Activated naive CD8-positive, alpha-beta T cell (primary cell): ENCODE results near the gene EEF1AKMT3.

Experiments used
- H3K27ac Mint-ChIP-seq: one replicate; pipeline ENCODE4 v1.8.0; 2021; ENCODE audit warnings: mixed read lengths
- H3K27me3 Mint-ChIP-seq: one replicate; pipeline ENCODE4 v1.8.0; 2021; ENCODE audit warnings: mixed read lengths
- H3K36me3 Mint-ChIP-seq: one replicate; pipeline ENCODE4 v1.8.0; 2021; ENCODE audit warnings: mixed read lengths
- H3K4me1 Mint-ChIP-seq: one replicate; pipeline ENCODE4 v1.8.0; 2021; ENCODE audit warnings: low read depth, mixed read lengths
- H3K4me3 Mint-ChIP-seq: one replicate; pipeline ENCODE4 v1.8.0; 2021; ENCODE audit warnings: mild to moderate bottlenecking, mixed read lengths
- H3K9me3 Mint-ChIP-seq: one replicate; pipeline ENCODE4 v1.8.0; 2021; ENCODE audit warnings: low read depth, mixed read lengths

EEF1AKMT3 gene

GRCh38 chr12:57740656-57741412 lies 31.6 kb upstream of the EEF1AKMT3 start:
- H3K27me3 Mint-ChIP-seq = no peaks in the 10 kb centered on the region

GRCh38 chr12:57741413-57741789 lies 31.0 kb upstream of the EEF1AKMT3 start:
- Mint-ChIP-seq H3K36me3 (no peaks in the 10 kb centered on the region), H3K27me3 (no peaks in the 10 kb centered on the region), H3K4me1 (peaks cover 65% of the 10 kb centered on the region), H3K9me3 (no peaks in the 10 kb centered on the region), H3K27ac (peak overlapping the region; percentile 83), H3K4me3 (peak overlapping the region; percentile 90)

More at GRCh38 chr12:57740656-57741412, 31.6 kb upstream of the EEF1AKMT3 start:
- peak overlapping the region; percentile 90 for H3K4me3 Mint-ChIP-seq
- H3K9me3 Mint-ChIP-seq = no peaks in the 10 kb centered on the region
- peaks cover 61% of the 10 kb centered on the region for H3K4me1 Mint-ChIP-seq
- peak overlapping the region; percentile 83 for H3K27ac Mint-ChIP-seq
- H3K36me3 Mint-ChIP-seq = no peaks in the 10 kb centered on the region

GRCh38 chr12:57741844-57742738 lies 30.3 kb upstream of the EEF1AKMT3 start:
- H3K9me3 Mint-ChIP-seq = no peaks in the 10 kb centered on the region
- H3K4me1 Mint-ChIP-seq = peaks cover 64% of the 10 kb centered on the region

DNA sequence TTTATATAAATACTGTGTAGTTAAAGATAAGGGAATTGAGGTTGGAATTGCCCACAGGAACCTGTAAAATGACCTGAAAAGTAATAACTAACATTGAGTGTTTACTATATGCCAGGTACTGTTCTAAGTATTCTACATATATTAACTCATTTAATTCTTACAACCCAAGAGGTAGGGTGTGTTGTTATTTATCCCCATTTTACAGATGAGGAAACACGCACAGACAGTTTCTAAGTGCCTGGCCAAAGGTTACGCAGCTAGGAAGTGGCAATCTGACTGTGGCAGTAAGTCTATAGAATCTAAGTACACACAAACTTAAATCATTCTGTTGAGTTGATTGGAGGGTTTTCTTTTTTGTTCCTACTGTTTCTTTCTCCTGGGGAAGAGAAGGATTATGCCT lies 28.6 kb upstream of the EEF1AKMT3 start:
- peak overlapping the region; percentile 6 for H3K27ac Mint-ChIP-seq
- H3K4me1 Mint-ChIP-seq = peaks cover 65% of the 10 kb centered on the region

More at GRCh38 chr12:57741844-57742738, 30.3 kb upstream of the EEF1AKMT3 start:
- H3K4me3 Mint-ChIP-seq = peak overlapping the region; percentile 90
- no peaks in the 10 kb centered on the region for H3K27me3 Mint-ChIP-seq
- H3K27ac Mint-ChIP-seq = peak overlapping the region; percentile 83
- H3K36me3 Mint-ChIP-seq = no peaks in the 10 kb centered on the region

GRCh38 chr12:57744194-57744776 lies 28.1 kb upstream of the EEF1AKMT3 start:
- peak overlapping the region; percentile 96 for H3K4me3 Mint-ChIP-seq
- H3K27me3 Mint-ChIP-seq = no peaks in the 10 kb centered on the region
- peaks cover 60% of the 10 kb centered on the region for H3K4me1 Mint-ChIP-seq
- H3K36me3 Mint-ChIP-seq = no peaks in the 10 kb centered on the region
- peak overlapping the region; percentile 97 for H3K27ac Mint-ChIP-seq
- no peaks in the 10 kb centered on the region for H3K9me3 Mint-ChIP-seq

More for the DNA sequence above, 28.6 kb upstream of the EEF1AKMT3 start:
- Mint-ChIP-seq H3K36me3 (no peaks in the 10 kb centered on the region), H3K27me3 (no peaks in the 10 kb centered on the region), H3K9me3 (no peaks in the 10 kb centered on the region), H3K4me3 (peak overlapping the region; percentile 96)

GRCh38 chr12:57744777-57745484 lies 27.5 kb upstream of the EEF1AKMT3 start, which contains the start of gene TSPAN31:
TSPAN31 (plus strand) TSS chr12:57745039; CDS start chr12:57745155, 116 bp downstream.
- H3K27ac Mint-ChIP-seq = peak within 1 kb of the TSS; percentile 97
- H3K36me3 Mint-ChIP-seq = no peaks in the 10 kb centered on the region
- H3K4me1 Mint-ChIP-seq = peaks cover 54% of the 10 kb centered on the region
- no peaks in the 10 kb centered on the region for H3K9me3 Mint-ChIP-seq
- H3K4me3 Mint-ChIP-seq = peak within 1 kb of the TSS; percentile 96
- H3K27me3 Mint-ChIP-seq = no peaks in the 10 kb centered on the region

- Mint-ChIP-seq H3K9me3 (no peaks in the 10 kb centered on the region), H3K4me1 (peaks cover 55% of the 10 kb centered on the region), H3K27me3 (no peaks in the 10 kb centered on the region), H3K27ac (peak overlapping the region; percentile 97), H3K4me3 (peak overlapping the region; percentile 96), H3K36me3 (peaks cover 3% of the 10 kb centered on the region)
These were observed 26.9 kb upstream of the EEF1AKMT3 start for GRCh38 chr12:57745485-57745881.

DNA sequence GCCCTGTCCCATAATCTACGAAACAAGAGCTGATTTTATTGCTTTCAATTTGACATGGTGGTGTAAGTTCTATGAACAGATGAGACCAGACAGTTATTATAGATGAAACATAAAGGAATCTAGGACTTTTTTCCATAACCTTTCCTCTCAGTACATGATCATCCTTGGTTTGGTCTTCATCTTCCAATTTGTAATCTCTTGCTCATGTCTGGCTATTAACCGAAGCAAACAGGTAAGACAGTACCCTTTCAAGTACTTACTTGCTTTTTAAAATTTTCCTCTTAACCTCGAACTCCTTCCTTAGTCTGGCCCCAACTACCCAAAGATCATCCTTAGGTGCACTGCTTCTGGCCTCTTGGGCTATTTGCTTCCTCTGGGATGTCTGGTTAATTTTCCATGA lies 26.4 kb upstream of the EEF1AKMT3 start:
- Mint-ChIP-seq H3K4me1 (peaks cover 55% of the 10 kb centered on the region), H3K27me3 (no peaks in the 10 kb centered on the region), H3K4me3 (peak overlapping the region; percentile 96), H3K36me3 (peaks cover 5% of the 10 kb centered on the region), H3K27ac (peak overlapping the region; percentile 97), H3K9me3 (no peaks in the 10 kb centered on the region)

DNA sequence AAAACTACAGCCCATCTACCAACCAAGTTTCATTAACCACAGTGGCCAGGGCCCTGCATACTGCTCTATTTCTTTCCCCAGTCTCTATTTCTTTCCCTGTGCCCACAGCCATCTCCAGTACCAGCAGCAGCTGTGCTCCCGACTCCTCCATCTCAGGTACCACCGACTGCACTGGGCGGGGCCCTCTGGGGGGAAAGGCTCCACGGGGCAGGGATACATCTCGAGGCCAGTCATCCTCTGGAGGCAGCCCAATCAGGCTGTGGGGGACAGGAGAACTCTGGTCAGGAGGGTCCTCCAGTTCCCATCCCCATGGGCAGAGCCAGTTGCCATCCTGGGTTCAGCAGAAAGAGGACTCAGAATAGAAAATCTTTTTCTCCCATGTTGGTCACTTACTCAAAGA lies 23.4 kb upstream of the EEF1AKMT3 start:
- H3K27ac Mint-ChIP-seq = no peak overlapping the region
- peak overlapping the region; percentile 30 for H3K4me3 Mint-ChIP-seq

DNA sequence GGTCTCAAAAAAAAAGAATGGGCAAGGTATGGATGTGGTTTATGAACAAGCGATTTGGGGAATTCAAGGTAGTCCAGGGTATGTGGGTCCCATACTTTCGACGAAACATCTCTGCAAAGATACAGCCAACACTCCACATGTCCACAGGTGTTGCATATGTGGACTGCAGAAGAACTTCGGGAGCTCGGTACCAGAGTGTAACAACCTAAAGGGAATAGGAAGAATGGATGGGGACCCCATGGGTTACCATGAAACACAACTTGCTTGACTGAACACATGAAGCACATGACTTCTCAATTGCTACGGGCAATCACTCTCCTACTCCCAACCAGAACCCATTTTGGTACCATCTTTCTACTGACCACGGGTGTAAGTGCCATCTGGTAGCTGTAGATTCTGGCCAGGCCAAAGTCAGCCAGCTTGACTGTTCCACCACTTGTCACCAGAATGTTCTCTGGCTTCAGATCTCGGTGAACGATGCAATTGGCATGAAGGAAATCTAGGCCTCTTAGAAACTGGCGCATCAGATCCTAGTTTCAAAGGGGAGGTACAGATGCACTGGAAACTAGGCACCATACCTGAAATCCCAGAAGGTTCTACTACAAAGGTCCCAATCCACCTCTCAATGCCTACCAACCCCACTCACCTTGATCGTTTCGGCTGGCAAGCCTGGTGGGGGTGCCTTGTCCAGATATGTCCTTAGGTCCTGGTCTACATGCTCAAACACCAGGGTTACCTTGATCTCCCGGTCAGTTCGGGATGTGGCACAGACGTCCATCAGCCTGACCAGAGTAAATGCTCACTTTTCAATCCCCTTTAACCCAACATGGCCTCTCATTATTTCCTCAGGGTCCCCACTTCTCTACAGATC lies 21.6 kb upstream of the EEF1AKMT3 start:
- Mint-ChIP-seq H3K36me3 (peaks cover 13% of the 10 kb centered on the region), H3K27me3 (no peaks in the 10 kb centered on the region), H3K4me1 (peaks cover 54% of the 10 kb centered on the region), H3K9me3 (no peaks in the 10 kb centered on the region), H3K27ac (peak overlapping the region; percentile 99), H3K4me3 (peak overlapping the region; percentile 99)

More for the DNA sequence above, 23.4 kb upstream of the EEF1AKMT3 start:
- H3K4me1 Mint-ChIP-seq = peaks cover 60% of the 10 kb centered on the region
- H3K36me3 Mint-ChIP-seq = peaks cover 13% of the 10 kb centered on the region
- H3K27me3 Mint-ChIP-seq = no peaks in the 10 kb centered on the region
- H3K9me3 Mint-ChIP-seq = no peaks in the 10 kb centered on the region

DNA sequence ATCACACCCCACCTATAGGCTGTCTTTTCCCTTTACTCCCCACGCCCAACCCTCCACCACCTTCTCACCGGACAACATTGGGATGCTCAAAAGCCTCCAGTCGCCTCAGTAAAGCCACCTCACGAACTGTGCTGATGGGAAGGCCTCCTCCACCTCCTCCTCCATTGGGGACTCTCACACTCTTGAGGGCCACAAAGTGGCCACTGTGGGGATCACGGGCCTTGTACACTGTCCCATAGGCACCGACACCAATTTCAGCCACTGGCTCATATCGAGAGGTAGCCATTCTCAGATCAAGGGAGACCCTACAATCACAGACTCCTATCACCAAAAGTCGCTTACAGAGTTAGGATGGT lies 21.0 kb upstream of the EEF1AKMT3 start:
- peak overlapping the region; percentile 99 for H3K4me3 Mint-ChIP-seq
- H3K9me3 Mint-ChIP-seq = no peaks in the 10 kb centered on the region
- peak overlapping the region; percentile 99 for H3K27ac Mint-ChIP-seq
- H3K36me3 Mint-ChIP-seq = peaks cover 13% of the 10 kb centered on the region
- H3K4me1 Mint-ChIP-seq = peaks cover 53% of the 10 kb centered on the region
- no peaks in the 10 kb centered on the region for H3K27me3 Mint-ChIP-seq

DNA sequence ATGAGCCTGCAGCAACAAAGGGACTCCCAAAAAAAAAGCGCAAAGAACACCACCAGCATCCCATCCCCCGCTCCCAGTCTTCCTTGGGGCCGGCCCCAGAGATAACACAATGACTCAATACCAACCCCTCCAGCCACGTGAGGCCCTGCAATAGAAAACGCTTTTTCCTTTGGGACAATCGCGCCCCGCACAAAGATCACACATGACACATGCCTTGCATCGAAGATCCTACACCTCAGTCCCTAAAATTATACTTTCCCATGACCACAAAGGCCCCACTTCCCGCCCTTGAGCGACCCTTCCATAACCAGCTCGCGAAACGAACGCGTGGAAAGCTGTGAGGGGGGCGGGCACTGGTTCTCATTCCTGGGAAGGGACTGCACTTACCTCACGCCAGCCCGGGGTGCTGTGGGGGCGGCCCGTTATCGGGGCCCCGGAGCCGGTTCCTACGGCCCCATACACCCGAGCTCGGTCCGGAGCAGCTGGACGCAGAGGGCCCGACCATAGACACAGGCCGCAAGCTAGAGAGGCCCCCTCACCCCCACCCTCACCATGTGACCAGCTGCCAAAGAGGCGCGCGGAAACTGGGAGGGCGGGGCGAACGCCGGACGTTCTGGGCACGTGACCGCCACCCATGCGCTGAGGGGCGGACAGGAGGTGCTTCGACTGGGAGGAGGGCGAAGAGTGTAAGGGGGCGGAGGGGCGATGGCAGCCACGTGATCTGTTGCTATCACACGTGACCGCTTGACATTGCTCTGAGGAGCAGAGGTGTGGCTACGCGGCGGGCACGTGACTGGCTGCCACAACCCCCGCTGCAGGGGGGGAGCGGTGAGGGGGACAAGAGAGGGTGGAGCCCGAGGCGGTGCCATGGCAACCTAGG lies 20.4 kb upstream of the EEF1AKMT3 start, which contains the start of gene CDK4:
TSS of gene CDK4 (minus strand) at position 523 of the 880 bp plus-strand sequence. CDS start 593 bp downstream, outside the sequence.
- H3K27me3 Mint-ChIP-seq = no peaks in the 10 kb centered on the region
- H3K4me1 Mint-ChIP-seq = peaks cover 56% of the 10 kb centered on the region
- peaks cover 13% of the 10 kb centered on the region for H3K36me3 Mint-ChIP-seq
- peak within 1 kb of the TSS; percentile 99 for H3K4me3 Mint-ChIP-seq
- no peaks in the 10 kb centered on the region for H3K9me3 Mint-ChIP-seq
- H3K27ac Mint-ChIP-seq = peak within 1 kb of the TSS; percentile 99

GRCh38 chr12:57752668-57753000 lies 19.8 kb upstream of the EEF1AKMT3 start:
- peaks cover 13% of the 10 kb centered on the region for H3K36me3 Mint-ChIP-seq
- H3K4me3 Mint-ChIP-seq = peak overlapping the region; percentile 99
- peaks cover 56% of the 10 kb centered on the region for H3K4me1 Mint-ChIP-seq
- H3K27ac Mint-ChIP-seq = peak overlapping the region; percentile 99
- H3K9me3 Mint-ChIP-seq = no peaks in the 10 kb centered on the region
- no peaks in the 10 kb centered on the region for H3K27me3 Mint-ChIP-seq
